Activated CD4-positive, CD25-positive, alpha-beta regulatory T cell treated with anti-CD3 and anti-CD28 coated beads, Interleukin-2, amount 50 U/mL, for 24 hours (primary cell): Measurements from ENCODE around the gene ENTPD3.

Source experiments
- ATAC-seq, 2 donors: fragments of 150-1000 bp; cut with Tn5 transposase; one replicate each; pipeline ENCODE4 v1.10.0; 2021; ENCODE audit warnings: mild to moderate bottlenecking in 1 of 2, moderate library complexity in 1 of 2

ENTPD3 gene, protein sequence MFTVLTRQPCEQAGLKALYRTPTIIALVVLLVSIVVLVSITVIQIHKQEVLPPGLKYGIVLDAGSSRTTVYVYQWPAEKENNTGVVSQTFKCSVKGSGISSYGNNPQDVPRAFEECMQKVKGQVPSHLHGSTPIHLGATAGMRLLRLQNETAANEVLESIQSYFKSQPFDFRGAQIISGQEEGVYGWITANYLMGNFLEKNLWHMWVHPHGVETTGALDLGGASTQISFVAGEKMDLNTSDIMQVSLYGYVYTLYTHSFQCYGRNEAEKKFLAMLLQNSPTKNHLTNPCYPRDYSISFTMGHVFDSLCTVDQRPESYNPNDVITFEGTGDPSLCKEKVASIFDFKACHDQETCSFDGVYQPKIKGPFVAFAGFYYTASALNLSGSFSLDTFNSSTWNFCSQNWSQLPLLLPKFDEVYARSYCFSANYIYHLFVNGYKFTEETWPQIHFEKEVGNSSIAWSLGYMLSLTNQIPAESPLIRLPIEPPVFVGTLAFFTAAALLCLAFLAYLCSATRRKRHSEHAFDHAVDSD

DNA sequence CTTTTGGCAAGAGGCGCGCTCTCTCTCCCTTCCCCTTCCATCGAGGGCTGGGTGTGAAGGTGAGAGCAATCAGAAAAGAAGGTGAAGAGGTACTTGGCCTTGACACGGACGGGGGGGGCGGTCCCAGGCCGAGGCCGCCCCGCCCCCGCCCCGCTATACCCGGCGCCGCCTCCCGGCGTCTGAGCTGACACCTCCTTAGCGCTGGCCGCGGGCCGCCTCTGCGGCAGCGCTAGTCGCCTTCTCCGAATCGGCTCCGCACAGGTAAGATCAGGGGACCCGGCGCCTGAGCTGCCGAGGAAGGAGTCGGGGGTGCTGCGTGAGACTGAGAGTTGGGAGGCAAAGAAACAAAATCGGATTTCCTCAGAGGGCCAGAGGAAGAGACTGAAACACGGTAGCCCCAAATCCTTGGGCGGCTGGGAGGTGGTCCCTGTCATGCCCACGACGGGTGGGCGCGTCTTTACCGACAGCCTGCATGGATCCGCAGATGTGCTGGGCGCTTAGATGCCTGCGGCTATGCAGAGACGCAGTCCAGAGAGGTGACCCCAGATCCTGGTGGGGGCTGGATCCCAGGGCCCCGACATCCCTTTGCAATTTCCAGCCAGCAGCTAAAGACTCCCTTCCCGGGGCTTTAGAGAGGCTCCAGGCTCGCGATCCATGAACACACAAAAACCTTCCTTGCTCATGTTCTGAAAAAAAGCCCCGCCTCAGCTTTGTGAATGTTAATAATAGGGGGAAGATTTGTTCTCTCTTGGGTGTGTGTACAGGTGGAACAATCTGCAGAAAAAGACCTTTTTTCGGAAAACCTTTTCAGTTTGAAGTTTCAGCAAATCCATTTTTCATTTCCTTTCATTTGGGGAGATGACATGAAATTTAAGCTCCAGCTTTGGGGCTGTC is at the start of gene ENTPD3:
ENTPD3 (plus strand) TSS at position 184 of the 894 bp plus-strand sequence. CDS start 874 bp downstream, outside the sequence.
- peak; percentile 76 to 77 for ATAC-seq

DNA sequence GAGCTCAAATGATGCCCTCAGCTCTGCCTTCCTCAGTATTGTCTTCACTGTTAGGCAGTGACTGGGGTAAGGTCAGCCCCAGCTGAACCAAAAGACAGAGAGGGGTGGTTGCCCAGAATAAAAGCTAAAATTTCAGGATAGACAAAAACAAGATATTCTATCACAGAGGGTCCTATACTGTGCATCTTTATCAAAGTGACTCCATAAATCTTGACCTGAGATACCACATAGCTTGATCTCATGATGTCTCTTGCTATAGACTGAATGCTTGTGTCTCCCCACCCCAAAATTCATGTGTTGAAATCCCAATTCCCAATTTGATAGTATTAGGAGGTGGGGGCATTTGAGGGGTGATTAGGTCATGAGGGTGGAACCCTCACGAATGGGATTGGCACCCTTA is 47.1 kb upstream of the ENTPD3 start:
- ATAC-seq: no peak

DNA sequence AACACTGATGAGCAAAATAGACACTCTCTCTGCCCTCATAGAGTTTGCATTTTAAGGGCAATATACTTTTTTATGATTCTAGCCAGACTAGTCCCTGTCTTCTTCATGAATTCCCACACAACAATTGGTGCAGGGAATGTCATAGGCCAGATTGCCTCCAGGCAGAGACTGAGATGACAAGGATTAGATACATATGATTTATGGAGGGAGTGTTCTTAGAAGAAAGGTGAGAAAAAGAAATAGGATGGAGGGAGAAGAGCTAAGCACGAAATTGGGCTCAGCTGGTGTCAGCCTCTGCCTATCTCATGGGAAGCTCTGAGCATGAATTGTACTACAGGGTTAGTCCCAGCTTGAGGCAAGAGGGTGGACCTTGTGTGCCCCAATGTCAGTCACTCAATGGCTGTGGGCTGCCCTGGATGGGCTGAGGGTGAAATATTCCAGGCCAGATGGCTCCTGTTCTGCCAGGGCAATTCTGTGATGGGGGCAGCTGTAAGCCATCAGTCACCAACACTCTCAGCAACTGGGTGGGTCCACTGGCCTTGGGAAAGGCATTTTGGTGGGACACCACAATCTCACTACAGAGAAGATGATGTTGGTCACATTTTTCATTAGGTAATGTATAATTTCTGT is 46.3 kb upstream of the ENTPD3 start:
- ATAC-seq: no peak

DNA sequence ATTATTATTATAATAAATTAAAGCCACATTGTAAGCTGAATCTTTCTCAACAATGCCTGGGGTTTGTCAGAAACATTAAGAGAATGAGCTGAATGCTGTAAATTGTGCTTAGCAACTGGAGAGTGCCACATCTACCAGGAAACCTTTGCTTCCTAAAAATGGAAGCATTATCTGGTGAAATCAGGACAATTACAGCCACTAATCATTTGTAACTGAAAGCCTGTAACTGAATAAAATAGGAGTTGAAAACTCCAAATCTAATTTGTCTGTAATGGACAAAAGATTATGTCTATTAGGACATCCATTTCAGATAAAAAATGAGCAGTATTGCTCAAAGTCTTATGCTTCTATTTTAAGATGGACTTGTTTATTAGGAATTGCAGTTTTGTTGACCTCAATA is 45.3 kb upstream of the ENTPD3 start:
- no peak for ATAC-seq

DNA sequence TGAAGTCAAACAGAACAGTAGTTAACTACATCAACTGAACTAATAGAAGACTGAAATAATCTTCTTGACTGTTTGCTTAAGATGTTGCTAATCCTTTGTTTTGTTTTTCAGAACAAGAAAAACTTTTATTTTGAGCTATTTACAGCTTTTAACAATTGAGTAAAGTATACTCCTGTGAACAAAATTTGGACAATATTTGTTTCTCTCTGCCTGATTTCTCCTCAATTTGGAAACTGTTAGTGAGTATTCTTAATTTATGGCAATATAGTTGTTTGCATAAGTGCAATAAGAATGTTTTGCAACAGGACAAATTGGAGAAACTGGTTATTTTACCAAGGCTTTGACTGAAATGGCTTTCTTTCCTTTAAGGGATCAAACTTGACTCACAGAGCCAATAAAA is 36.5 kb upstream of the ENTPD3 start:
- no peak for ATAC-seq

DNA sequence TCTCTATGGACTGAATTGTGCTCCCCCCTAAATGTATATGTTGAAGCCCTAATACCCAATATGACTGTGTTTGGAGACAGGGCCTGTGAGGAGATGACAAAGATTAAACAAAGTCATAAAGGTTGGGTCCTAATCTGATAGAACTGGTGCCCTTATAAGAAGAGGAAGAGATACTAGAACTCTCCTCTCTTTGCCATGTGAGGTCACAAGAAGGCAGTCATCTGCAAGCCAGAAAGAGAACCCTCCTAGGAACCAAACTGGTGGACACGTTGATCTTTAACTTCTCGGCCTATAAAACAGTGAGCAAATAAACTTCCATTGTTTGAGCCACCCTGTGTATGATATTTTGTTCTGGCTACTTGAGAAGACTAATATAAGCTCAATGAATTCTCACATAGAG is 31.6 kb upstream of the ENTPD3 start:
- ATAC-seq: no peak

DNA sequence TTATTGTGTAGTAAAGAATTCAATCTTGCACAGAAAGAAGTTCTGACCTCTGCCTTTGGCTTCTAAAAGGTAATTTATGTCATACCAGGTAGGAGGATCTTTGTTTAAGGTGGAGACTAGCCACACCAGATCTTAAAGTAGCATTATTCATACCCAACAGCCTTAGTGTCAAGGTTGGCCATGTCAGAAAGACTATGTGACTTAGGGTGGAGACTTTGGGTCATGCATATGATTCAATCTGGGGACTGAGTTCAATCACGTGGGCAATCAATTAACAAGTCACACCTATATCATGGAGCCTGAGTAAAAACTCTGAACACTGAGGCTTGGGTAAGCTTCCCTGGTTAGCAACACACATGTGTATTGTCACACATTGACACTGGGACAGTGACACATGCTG is 28.5 kb upstream of the ENTPD3 start:
- ATAC-seq: no peak

DNA sequence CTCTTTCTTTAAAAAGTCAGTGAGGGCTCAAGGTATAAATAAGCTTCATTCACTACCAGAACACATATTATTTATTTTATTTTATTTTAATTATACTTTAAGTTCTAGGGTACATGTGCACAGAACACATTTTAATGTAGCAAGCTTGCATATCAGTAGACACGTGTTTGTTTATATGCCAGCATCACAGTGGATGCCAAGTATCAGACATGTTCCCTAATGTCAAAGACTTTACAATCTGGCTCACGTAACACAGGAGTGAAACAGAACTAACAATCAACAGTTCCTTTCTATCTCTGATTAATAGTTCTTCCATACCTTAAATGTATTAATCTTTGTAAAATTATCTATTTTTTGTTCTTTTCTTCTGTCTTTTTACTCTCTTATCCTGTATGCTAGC is 23.3 kb upstream of the ENTPD3 start:
- no peak for ATAC-seq

DNA sequence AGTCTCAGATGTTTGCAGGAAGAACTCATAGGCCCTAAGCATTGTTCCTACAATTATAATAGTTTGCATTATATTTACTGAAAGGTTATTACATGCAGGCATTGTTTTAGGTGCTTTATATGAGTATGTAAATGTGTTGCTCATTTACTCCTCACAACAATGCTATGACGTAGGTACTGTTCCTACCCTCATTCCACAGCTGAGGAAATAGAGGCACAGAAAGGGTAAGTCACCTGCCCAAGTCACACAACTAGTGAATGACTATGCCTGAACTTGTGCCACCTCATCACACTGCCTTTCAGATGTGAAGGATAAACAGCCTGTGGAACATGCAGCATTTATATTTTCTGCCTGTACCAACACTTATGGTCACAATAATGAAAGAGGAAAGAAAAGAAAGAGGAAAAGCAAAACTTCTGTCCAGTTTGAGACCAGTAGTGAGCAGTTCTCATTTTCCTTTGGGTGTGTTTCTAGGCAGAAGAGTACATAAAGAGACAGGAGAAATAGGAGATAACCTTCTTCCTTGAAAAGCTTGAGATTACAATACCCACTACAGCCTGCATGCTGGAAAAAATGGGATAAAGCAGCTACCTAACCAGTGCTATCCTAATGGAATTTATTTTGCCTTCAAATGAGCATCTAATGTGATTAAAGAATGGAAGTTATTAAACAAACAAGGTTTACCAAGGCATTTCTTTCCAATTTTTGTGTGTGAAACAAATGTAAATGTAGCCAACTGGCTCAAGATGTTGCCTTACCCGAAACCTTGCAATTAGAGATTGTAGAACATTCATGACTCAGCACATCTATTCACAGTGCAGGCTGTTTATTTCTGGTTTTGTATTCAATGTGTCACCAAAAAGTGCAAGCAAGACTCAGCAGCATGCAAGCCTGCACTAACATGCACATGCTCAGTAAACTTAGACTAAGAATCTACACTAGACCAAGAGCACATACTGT is 20.5 kb upstream of the ENTPD3 start:
- no peak for ATAC-seq

DNA sequence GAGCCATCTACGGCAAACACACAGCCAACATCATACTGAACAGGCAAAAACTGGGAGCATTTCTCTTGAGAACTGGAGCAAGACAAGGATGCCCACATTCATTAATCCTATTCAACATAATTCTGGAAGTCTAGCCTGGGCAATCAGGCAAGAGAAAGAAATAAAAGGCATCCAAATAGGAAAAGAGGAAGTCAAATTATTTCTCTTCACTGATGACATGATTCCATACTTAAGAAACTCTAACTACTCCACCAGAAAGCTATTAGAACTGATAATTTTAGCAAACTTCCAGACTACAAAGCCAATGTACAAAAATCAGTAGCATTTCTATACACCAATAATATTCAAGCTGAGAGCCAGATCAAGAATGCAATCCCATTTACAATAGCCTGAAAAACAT is 17.3 kb upstream of the ENTPD3 start:
- no peak for ATAC-seq

DNA sequence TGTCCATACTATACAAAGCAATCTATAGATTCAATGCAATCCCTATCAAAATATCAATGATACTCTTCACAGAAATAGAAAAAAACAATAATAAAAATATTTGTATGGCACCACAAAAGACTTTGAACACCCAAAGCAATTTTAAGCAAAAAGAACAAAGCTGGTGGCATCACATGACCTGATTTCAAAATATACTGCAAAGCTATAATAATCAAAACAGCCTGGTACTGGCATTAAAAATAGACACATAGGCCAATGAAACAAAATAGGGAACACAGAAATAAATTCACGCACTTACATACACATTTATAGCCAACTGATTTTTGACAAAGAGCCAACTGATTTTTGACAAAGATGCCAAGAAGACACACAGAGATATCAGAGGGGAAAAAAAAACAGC is 9.2 kb upstream of the ENTPD3 start:
- ATAC-seq: no peak

DNA sequence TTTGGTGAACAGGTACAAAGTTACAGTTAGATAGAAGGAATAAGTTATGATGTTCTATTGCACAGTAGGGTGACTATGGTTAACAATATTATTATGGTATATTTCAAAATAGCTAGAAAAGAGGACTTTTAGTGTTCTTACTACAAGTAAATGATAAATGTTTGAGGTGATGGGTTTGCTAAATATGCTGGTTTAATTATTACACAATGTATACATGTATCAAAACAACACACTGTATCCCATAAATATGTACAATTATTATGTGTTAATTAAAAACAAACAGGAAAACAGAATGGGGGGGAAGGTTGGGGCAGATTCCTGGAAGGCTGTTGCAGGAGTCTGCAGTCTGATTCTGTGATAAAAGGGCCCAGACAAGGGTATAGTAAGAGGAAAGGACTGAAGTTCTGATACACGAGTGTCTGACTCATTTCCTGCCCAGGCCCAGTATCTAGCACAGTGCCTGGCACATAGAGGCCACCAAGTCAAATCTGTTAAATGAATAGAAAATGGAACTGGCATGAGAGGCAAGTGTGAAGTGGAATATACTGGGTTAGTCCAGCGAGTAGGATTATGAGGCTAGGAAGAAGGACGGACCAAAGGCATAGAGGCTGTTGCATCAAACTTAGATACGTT is 7.2 kb upstream of the ENTPD3 start:
- peak in 1 of 2 donors; percentile 41 for ATAC-seq

DNA sequence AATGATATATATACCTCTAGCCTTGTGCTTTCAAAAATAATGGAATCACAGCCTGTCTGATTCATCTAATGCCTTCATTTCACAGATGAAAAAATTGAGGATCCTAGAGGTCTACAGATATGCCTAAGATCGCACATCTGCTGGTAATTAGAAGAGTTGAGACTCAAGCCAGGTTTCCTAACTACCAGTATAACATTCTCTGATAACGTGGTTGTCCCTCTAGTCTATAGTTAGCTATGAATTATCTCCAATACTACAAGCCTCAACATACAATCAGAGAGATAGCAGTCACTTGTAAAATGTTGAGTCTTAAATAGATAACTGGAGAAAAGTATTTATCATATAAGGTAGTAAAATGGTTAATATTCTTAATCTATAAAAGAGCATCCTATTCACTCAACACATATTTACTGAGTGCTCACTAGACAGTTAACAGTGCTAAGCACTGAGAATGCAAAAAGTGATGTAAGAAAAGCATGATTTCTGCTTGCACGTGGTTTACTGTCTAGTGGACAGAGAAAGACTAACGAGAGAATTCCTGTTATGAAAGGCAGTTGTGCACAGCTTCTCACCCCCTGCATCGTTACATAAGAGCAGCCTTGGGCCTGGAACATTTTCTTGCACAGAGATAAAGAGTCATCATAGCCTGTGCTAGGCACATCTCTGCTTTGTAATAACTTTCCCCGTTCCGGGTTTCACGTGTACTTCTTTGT is 4.9 kb upstream of the ENTPD3 start:
- ATAC-seq: no peak

DNA sequence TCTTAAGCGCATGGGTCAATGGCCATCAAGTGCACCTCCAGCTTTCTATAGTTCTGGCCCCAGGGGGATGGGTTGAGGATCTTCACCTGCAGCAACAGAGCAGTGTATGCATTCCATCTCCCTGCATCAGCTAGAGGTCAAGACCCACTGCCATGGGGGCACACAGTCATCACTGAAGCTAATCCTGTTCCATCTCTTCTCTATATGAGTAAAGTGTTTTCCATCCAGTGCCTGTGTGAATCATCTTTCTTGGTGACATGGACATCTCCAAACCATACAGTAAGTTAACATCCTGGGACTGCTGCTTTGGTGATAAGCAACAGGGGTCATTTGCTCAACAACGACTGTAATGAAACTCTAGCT is 4.4 kb upstream of the ENTPD3 start:
- ATAC-seq: no peak

DNA sequence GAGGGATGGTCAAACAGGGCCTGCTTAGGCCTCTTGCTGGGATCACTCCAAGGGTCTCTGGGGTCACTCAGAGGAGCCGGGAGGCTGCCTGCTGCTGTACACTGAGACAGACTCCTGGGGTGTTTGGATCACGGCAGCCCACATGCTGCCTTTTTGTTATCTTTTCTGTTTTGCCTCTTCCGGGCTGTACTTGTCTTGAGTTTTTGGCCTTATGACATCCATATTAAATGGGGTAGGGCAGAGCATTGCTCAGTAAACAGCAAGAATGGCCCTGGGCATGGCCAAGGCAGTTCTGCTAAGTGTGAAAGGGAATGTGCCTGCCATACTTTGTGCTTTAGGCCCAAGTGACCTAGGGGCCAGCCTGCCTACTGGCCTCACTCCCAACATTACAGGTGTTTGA is 771 bp upstream of the ENTPD3 start:
- no peak for ATAC-seq

DNA sequence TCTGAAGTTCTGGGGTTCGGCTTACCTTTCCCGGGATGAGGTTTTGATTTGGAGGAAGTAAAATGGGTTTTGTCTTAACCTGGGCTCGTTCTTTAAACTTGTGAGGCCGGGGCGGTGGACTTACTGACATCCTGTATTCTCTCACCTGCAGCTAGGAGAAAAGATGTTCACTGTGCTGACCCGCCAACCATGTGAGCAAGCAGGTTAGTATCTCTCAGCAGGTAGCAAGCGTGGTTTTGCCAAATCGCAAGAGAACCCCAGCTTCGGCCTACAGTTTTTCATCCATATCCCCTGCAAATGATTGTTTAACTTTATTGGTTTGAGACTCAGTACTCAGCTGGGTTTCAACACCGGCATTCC is 891 bp downstream of the ENTPD3 start:
- ATAC-seq: no peak

DNA sequence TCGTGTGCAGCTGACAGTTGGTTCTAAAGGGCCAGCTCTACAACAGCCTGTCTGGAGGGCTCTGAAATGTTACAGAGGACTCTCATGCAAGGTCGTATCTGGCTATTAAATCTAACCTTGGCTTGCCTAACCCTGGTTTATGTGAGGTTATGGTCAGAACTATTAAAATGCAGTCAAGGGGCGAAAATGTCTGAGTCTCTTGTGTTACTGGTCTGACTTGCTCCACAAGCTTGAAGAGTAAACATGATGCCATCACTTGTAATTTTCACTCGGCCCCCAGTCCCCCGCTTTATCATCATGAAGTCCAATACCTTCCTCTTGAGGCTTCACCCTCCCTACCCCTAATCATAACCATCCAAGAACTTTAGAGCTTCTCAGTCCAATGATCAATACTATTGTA is 9.4 kb downstream of the ENTPD3 start:
- no peak for ATAC-seq

DNA sequence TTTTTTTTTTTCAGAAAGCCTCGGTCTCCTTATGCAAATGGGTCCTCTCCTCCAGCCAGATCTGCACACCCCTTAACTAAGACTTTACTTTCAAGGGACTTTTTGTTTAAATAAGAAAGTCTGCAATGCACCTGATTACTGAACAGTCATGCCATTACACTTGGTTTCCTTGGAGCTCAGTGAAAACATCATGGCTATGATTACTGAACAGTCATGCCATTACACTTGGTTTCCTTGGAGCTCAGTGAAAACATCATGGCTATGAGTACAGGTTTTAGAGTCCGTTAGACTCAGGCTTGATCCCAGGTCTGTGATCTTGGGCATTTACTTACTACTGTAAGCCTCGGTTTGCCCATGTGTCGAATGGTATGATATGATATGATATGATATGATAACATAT is 10.1 kb downstream of the ENTPD3 start:
- ATAC-seq: no peak

DNA sequence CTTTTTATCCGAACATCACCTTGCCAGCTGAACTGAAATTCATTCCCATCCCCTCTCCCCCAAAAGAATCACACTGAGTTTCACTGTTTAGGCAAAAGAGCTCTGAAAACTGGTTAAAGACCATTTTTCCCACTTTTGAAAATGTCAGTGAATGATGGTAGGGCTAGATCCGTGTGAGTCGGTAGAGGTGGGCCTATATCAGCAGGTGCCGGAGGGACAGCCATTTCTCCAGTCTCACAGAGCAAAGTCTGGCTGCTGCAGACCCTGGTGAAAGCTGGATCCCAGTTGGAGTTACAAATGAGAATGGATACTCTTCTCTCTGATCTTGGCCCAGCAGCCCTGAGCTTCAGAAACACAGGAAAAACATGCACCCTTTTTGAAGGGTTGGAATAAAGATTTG is 10.9 kb downstream of the ENTPD3 start:
- no peak for ATAC-seq

DNA sequence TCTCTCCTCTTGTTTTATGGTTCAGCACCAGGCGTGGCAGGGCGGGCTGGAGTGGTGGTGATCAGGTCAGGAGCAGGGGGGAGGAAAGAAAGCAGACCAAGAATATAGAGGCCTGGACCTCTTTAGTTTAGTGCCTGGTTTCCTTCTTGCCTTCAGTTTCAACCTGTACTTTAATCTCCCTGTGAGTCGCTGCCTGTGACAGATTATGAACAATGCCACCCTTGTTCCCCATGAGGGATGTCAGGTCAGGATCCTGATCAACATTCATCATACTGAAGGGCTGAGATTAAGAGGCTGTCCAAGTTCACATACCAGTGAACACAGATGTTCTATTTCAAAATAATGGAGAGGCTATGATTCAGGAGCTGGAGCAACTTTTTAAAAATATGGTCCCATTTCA is 11.4 kb downstream of the ENTPD3 start:
- no peak for ATAC-seq

DNA sequence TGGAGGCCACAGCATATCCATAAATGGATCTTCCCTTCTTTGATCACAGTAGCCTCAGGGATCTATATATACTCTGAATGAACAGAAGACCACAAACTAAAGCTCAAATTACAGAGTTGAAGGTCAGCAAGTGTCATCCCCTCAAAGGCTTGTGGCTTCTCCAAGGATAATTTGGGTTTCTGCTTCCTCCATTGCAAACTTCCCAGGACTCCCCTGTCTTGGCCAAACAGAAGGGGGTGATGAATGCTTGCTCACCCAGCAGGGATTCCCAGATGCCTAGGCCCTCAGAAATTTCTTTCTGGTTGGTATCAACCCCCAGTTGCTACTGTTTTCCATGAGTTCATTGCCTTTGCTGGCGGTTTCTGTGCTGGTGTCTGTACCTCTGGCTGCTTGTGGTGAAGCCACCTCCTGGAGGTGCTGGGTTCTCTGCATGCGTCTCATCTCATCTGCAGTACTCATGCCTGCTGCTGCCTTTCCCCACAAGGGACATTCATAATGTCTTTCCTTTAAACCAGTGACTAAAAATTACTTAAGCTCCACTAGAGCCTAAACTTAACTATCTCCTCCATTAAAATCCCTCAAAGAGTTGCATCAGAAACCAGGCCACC is 17.7 kb downstream of the ENTPD3 start:
- ATAC-seq: no peak
